NCI-H2171 (cell line): ENCODE data around the gene SEC31B.

Experiments
- DNase-seq: peaks from one replicate; lab custom pipeline; 2025; lab: John Stamatoyannopoulos, UW

Gene SEC31B

GRCh38 chr10:100528123-100528886, 8.6 kb upstream of the SEC31B start:
- no peak for DNase-seq

GRCh38 chr10:100524638-100525037, 5.0 kb upstream of the SEC31B start:
- DNase-seq = no peak

GRCh38 chr10:100524206-100524605, 4.5 kb upstream of the SEC31B start:
- DNase-seq = no peak

GRCh38 chr10:100522945-100523344, 3.3 kb upstream of the SEC31B start:
- DNase-seq = no peak

- DNase-seq = no peak
Measured at GRCh38 chr10:100522107-100522801, 2.6 kb upstream of the SEC31B start.

- DNase-seq = no peak
Measured at GRCh38 chr10:100520811-100521210, 1.1 kb upstream of the SEC31B start.

- DNase-seq = no peak
Measured at GRCh38 chr10:100518761-100519241, 860 bp downstream of the SEC31B start.

- no peak for DNase-seq
Measured at GRCh38 chr10:100516847-100517246, 2.8 kb downstream of the SEC31B start.

GRCh38 chr10:100515612-100516011, 4.0 kb downstream of the SEC31B start:
- no peak for DNase-seq

- no peak for DNase-seq
Measured at GRCh38 chr10:100510533-100511308, 8.9 kb downstream of the SEC31B start.

GRCh38 chr10:100509241-100509840, 10.3 kb downstream of the SEC31B start:
- DNase-seq = no peak

- peak; percentile 6 for DNase-seq
Measured at GRCh38 chr10:100508691-100509150, 10.9 kb downstream of the SEC31B start.

GRCh38 chr10:100508266-100508665, 11.4 kb downstream of the SEC31B start:
- DNase-seq = no peak

- no peak for DNase-seq
Measured at GRCh38 chr10:100507357-100507732, 12.3 kb downstream of the SEC31B start.

- no peak for DNase-seq
Measured at GRCh38 chr10:100506596-100507356, 12.9 kb downstream of the SEC31B start.

GRCh38 chr10:100505164-100505563, 14.5 kb downstream of the SEC31B start:
- no peak for DNase-seq

GRCh38 chr10:100504096-100504495, 15.6 kb downstream of the SEC31B start:
- DNase-seq = no peak

GRCh38 chr10:100502926-100503494, 16.7 kb downstream of the SEC31B start:
- no peak for DNase-seq

- no peak for DNase-seq
Measured at GRCh38 chr10:100501423-100501822, 18.2 kb downstream of the SEC31B start.

- DNase-seq = no peak
Measured at GRCh38 chr10:100498059-100498458, 21.6 kb downstream of the SEC31B start.

- no peak for DNase-seq
Measured at GRCh38 chr10:100496567-100496966, 23.1 kb downstream of the SEC31B start.
